ENCODE data around the gene ENOX1. TPM values are rescaled to one million over a fixed set of nuclear protein-coding genes. Genes with fewer than 3 reads are reported as not detected.
"Not testable (repeated sequence)": the region's sequence is repeated elsewhere in the genome, so short reads cannot be mapped to it uniquely, and the experiment has no call there.

ENOX1 gene
- total RNA-seq, 1 donor from 2014 or later: 2.0 TPM

- DNase-seq (ENCODE audit: low spot score): no peak
Observed at GRCh38 chr13:43205416-43205815, 581.4 kb downstream of the ENOX1 start.

GRCh38 chr13:43204591-43204990 is 582.2 kb downstream of the ENOX1 start:
- DNase-seq (ENCODE audit: low spot score): no peak

GRCh38 chr13:43203781-43204180 is 583.0 kb downstream of the ENOX1 start:
- no peak for DNase-seq (ENCODE audit: low spot score)

- DNase-seq (ENCODE audit: low spot score): no peak
Observed at GRCh38 chr13:43200736-43201135, 586.0 kb downstream of the ENOX1 start.

- DNase-seq (ENCODE audit: low spot score): no peak
Observed at GRCh38 chr13:43200307-43200706, 586.5 kb downstream of the ENOX1 start.

- DNase-seq (ENCODE audit: low spot score): no peak
Observed at GRCh38 chr13:43196750-43197370, 589.9 kb downstream of the ENOX1 start.

- no peak for DNase-seq (ENCODE audit: low spot score)
Observed at GRCh38 chr13:43196086-43196621, 590.6 kb downstream of the ENOX1 start.

GRCh38 chr13:43195551-43195950 is 591.2 kb downstream of the ENOX1 start:
- no peak for DNase-seq (ENCODE audit: low spot score)

GRCh38 chr13:43195112-43195511 is 591.7 kb downstream of the ENOX1 start:
- no peak for DNase-seq (ENCODE audit: low spot score)

- no peak for DNase-seq (ENCODE audit: low spot score)
Observed at GRCh38 chr13:43193789-43194420, 592.9 kb downstream of the ENOX1 start.

GRCh38 chr13:43191546-43191945 is 595.2 kb downstream of the ENOX1 start:
- no peak for DNase-seq (ENCODE audit: low spot score)

- no peak for DNase-seq (ENCODE audit: low spot score)
Observed at GRCh38 chr13:43185226-43185625, 601.5 kb downstream of the ENOX1 start.

- DNase-seq (ENCODE audit: low spot score): no peak
Observed at GRCh38 chr13:43180837-43181236, 605.9 kb downstream of the ENOX1 start.

- no peak for DNase-seq (ENCODE audit: low spot score)
Observed at GRCh38 chr13:43180036-43180660, 606.6 kb downstream of the ENOX1 start.

- DNase-seq (ENCODE audit: low spot score): no peak
Observed at GRCh38 chr13:43171489-43171888, 615.3 kb downstream of the ENOX1 start.

GRCh38 chr13:43170506-43170905 is 616.3 kb downstream of the ENOX1 start:
- no peak for DNase-seq (ENCODE audit: low spot score)

GRCh38 chr13:43168434-43168833 is 618.3 kb downstream of the ENOX1 start:
- DNase-seq (ENCODE audit: low spot score): not testable (repeated sequence)

GRCh38 chr13:43167731-43168130 is 619.0 kb downstream of the ENOX1 start:
- no peak for DNase-seq (ENCODE audit: low spot score)

- DNase-seq (ENCODE audit: low spot score): no peak
Observed at GRCh38 chr13:43166644-43167457, 619.9 kb downstream of the ENOX1 start.
